ENCODE data around the gene CLBA1.

CLBA1 gene

DNA sequence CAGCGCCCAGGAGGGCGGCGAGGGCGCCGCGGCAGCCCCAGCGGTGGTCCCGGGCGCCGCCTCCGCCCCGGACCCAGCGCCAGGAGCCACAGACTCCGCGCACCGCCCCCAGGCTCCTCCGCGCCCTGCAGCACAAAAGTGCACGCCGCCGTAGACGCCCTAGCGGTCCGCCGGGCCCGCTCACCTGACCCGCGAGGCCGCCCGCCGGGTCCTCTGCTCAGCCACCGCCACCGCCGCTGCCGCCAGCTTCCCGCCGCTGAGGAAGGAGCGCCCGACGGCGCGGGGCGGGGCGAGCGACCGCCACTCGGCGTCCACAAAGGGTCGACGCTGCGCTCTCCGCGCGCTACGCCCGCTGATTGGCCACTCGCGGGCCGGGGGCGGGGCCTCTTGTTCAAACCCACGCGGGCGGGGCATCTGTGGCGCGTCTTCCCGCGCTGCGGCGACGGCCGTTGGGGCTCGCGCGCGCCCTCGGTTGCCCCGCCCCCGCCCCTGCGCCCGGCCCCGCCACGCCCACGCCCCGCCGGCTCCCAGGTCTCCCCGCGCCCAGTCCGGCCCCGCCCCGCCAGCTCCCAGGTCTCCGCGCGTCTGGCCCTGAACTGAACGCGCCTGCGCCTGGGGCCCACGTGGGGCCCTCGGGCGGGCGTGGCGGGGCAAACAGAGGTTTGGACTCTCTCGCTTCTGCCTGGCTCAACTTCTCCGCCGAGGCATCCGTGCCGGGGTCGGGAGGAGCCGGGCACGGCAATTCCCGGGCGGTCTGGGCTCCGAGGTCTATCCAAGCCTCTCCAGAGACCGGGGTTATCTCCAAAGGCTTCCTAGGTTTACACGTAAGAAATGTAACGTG lies 35.4 kb downstream of the CLBA1 start, which contains the start of gene CDCA4:
CDCA4 (minus strand) TSS at position 269 of the 841 bp plus-strand sequence. CDS start 9,154 bp downstream, outside the sequence.
- peak within 1 kb of the TSS; percentile 80 for H3K27ac ChIP-seq (ENCODE audit: low read length)
- peaks cover 33% of the 10 kb centered on the region for H3K36me3 ChIP-seq (replicated peaks; ENCODE audit: low read depth, low read length)
- H3K79me2 ChIP-seq (ENCODE audit: low read length): peaks cover 63% of the 10 kb centered on the region
- H3K4me1 ChIP-seq (ENCODE audit: low read length): peaks cover 58% of the 10 kb centered on the region
- TF ChIP-seq CTCF (IDR thresholded peaks at IDR 0.05; ENCODE audit: low read depth, low read length) (no peak; the same call in 1 of the 2 replicates), EZH2phosphoT487 (IDR thresholded peaks at IDR 0.05; ENCODE audit: low read depth) (no peak)
- peak within 1 kb of the TSS; percentile 98 for H3K4me2 ChIP-seq (ENCODE audit: low read length)
- peak within 1 kb of the TSS; percentile 97 for H3K9ac ChIP-seq (ENCODE audit: low read length)
- peaks cover 42% of the 10 kb centered on the region for H4K20me1 ChIP-seq (ENCODE audit: insufficient read depth, low read length)
- no peaks in the 10 kb centered on the region for H3K27me3 ChIP-seq (ENCODE audit: low read depth, low read length)
- no peaks in the 10 kb centered on the region for H3K9me3 ChIP-seq (ENCODE audit: insufficient read depth, low read length)
- peak within 1 kb of the TSS; percentile 98 for H3K4me3 ChIP-seq (ENCODE audit: low read length)
- H2AFZ ChIP-seq (ENCODE audit: low read depth, low read length): peak within 1 kb of the TSS; percentile 44; the same call in 1 of the 2 replicates

- Histone ChIP-seq H3K27me3 (ENCODE audit: low read depth, low read length) (no peaks in the 10 kb centered on the region), H3K9ac (ENCODE audit: low read length) (peak overlapping the region; percentile 97), H3K27ac (ENCODE audit: low read length) (peak overlapping the region; percentile 80), H3K79me2 (ENCODE audit: low read length) (peaks cover 56% of the 10 kb centered on the region), H3K4me3 (ENCODE audit: low read length) (peak overlapping the region; percentile 89), H3K4me1 (ENCODE audit: low read length) (peaks cover 57% of the 10 kb centered on the region), H3K4me2 (ENCODE audit: low read length) (peak overlapping the region; percentile 83), H3K36me3 (replicated peaks; ENCODE audit: low read depth, low read length) (peaks cover 26% of the 10 kb centered on the region), H3K9me3 (ENCODE audit: insufficient read depth, low read length) (no peaks in the 10 kb centered on the region), H4K20me1 (ENCODE audit: insufficient read depth, low read length) (peaks cover 35% of the 10 kb centered on the region), H2AFZ (ENCODE audit: low read depth, low read length) (peak overlapping the region; percentile 44; the same call in 1 of the 2 replicates)
- no peak for TF ChIP-seq EZH2phosphoT487 (IDR thresholded peaks at IDR 0.05; ENCODE audit: low read depth)
- TF ChIP-seq CTCF (IDR thresholded peaks at IDR 0.05; ENCODE audit: low read depth, low read length): peak; percentile 54; the same call in 1 of the 2 replicates
Measured at GRCh38 chr14:105021656-105022275, 36.2 kb downstream of the CLBA1 start.

DNA sequence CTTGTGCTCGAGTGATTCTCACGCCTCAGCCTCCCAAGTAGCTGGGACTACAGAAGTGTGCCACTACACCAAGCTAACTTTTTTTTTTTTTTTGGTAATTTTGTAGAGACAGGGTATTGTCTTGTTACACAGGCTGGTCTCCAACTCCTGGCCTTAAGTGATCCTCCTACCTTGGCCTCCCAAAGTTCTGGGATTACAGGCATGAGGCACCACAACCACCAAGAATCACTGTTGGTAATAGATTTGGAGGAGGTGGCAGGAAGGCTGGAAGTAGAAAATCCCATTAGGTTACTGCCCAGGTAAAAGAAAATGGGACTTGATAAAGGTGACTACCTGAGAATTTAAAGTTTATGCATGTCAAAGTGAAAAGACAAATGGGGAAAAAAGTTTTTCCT lies 36.7 kb downstream of the CLBA1 start:
- Histone ChIP-seq H3K36me3 (replicated peaks; ENCODE audit: low read depth, low read length) (peaks cover 23% of the 10 kb centered on the region), H2AFZ (ENCODE audit: low read depth, low read length) (no peak overlapping the region), H3K4me1 (ENCODE audit: low read length) (peaks cover 60% of the 10 kb centered on the region), H3K9ac (ENCODE audit: low read length) (peak overlapping the region; percentile 97), H3K9me3 (ENCODE audit: insufficient read depth, low read length) (no peaks in the 10 kb centered on the region), H3K27ac (ENCODE audit: low read length) (no peak overlapping the region), H3K4me3 (ENCODE audit: low read length) (peak overlapping the region; percentile 89), H4K20me1 (ENCODE audit: insufficient read depth, low read length) (peaks cover 30% of the 10 kb centered on the region), H3K27me3 (ENCODE audit: low read depth, low read length) (no peaks in the 10 kb centered on the region), H3K79me2 (ENCODE audit: low read length) (peaks cover 51% of the 10 kb centered on the region), H3K4me2 (ENCODE audit: low read length) (peak overlapping the region; percentile 83)
- no peak for TF ChIP-seq CTCF (IDR thresholded peaks at IDR 0.05; ENCODE audit: low read depth, low read length)
- TF ChIP-seq EZH2phosphoT487 (IDR thresholded peaks at IDR 0.05; ENCODE audit: low read depth): no peak

DNA sequence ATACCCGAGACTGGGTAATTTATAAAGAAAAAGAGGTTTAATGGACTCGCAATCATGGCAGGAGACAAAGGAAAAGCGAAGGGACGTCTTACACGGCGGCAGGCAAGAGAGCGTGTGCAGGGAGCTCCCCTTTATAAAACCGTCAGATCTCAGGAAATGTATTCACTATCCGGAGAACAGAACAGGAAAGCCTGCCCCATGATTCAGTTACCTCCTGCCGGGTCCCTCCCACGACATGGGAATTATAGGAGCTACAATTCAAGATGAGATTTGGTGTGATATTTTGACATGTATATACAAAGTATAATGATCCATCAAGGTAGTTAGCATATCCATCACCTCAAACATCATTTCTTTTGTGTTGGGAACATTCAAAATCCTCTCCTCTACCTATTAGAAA lies 37.6 kb downstream of the CLBA1 start:
- Histone ChIP-seq H3K4me2 (ENCODE audit: low read length) (no peak overlapping the region), H3K9me3 (ENCODE audit: insufficient read depth, low read length) (no peaks in the 10 kb centered on the region), H4K20me1 (ENCODE audit: insufficient read depth, low read length) (peaks cover 21% of the 10 kb centered on the region), H3K79me2 (ENCODE audit: low read length) (peaks cover 42% of the 10 kb centered on the region), H3K4me3 (ENCODE audit: low read length) (no peak overlapping the region), H3K36me3 (replicated peaks; ENCODE audit: low read depth, low read length) (peaks cover 18% of the 10 kb centered on the region), H2AFZ (ENCODE audit: low read depth, low read length) (no peak overlapping the region), H3K9ac (ENCODE audit: low read length) (no peak overlapping the region), H3K27ac (ENCODE audit: low read length) (no peak overlapping the region), H3K27me3 (ENCODE audit: low read depth, low read length) (no peaks in the 10 kb centered on the region), H3K4me1 (ENCODE audit: low read length) (peaks cover 57% of the 10 kb centered on the region)
- no peak for TF ChIP-seq CTCF (IDR thresholded peaks at IDR 0.05; ENCODE audit: low read depth, low read length)
- TF ChIP-seq EZH2phosphoT487 (IDR thresholded peaks at IDR 0.05; ENCODE audit: low read depth): no peak
